ENCODE measurements around the gene CPE. TPM values are rescaled to one million over a fixed set of nuclear protein-coding genes. Genes with fewer than 3 reads are reported as not detected.

CPE gene
- total RNA-seq, 1 experiment from 2014 or later: 0.92 TPM

GRCh38 chr4:165379678-165380064, 863 bp downstream of the CPE start:
- no peaks in the 10 kb centered on the region for H3K4me1 ChIP-seq (ENCODE audit: control insufficient read depth, insufficient read depth, low read length)
- no peaks in the 10 kb centered on the region for H3K9me3 ChIP-seq (ENCODE audit: control insufficient read depth, insufficient read depth, low read depth, low read length)
- ATAC-seq (no peak), DNase-seq (ENCODE audit: low read depth, low spot score) (no peak)
- TF ChIP-seq CTCF (IDR thresholded peaks at IDR 0.05) (no peak), SIN3A (IDR thresholded peaks at IDR 0.05; ENCODE audit: borderline replicate concordance, insufficient read depth, low read depth, low read length) (no peak), REST (IDR thresholded peaks at IDR 0.05; ENCODE audit: insufficient read depth in 1 of 2, low read depth in 2 of 2, low read length in 1 of 2) (no peak), TCF7L2 (IDR thresholded peaks at IDR 0.05; ENCODE audit: low read depth, low read length) (no peak), POLR2AphosphoS5 (IDR thresholded peaks at IDR 0.05; ENCODE audit: low read depth, low read length) (no peak)
- BruUV-seq (replicated peaks): no TSS peak
- intact Hi-C loops (cut with micrococcal nuclease; ENCODE audit: unreplicated experiment) (no loop called here), in situ Hi-C loops (cut with HindIII; ENCODE audit: low pct_unique_long_range_greater_than_20kb, low sequenced_read_pairs) (no loop called here)
- CTCF ChIA-PET: no interaction called here
- no peak overlapping the region; a peak in 1 of 4 replicates for H3K4me3 ChIP-seq (ENCODE audit: low read depth in 2 of 2, low read length in 2 of 2)
- POLR2A ChIA-PET: no interaction called here
- H3K27ac ChIP-seq (ENCODE audit: low read length): no peak overlapping the region
- H3K27me3 ChIP-seq (ENCODE audit: control insufficient read depth, insufficient read depth, low read length): peaks cover 14% of the 10 kb centered on the region
- H3K36me3 ChIP-seq (ENCODE audit: control insufficient read depth, insufficient read depth, low read length): no peaks in the 10 kb centered on the region

GRCh38 chr4:165380805-165381204, 2.0 kb downstream of the CPE start:
- H3K27ac ChIP-seq (ENCODE audit: low read length): no peak overlapping the region
- intact Hi-C loops (cut with micrococcal nuclease; ENCODE audit: unreplicated experiment) (no loop called here), in situ Hi-C loops (cut with HindIII; ENCODE audit: low pct_unique_long_range_greater_than_20kb, low sequenced_read_pairs) (no loop called here)
- ATAC-seq (no peak), DNase-seq (ENCODE audit: low read depth, low spot score) (no peak)
- H3K36me3 ChIP-seq (ENCODE audit: control insufficient read depth, insufficient read depth, low read length): no peaks in the 10 kb centered on the region
- no peak for TF ChIP-seq POLR2AphosphoS5 (IDR thresholded peaks at IDR 0.05; ENCODE audit: low read depth, low read length)
- no peak for TF ChIP-seq CTCF (IDR thresholded peaks at IDR 0.05)
- no peak for TF ChIP-seq SIN3A (IDR thresholded peaks at IDR 0.05; ENCODE audit: borderline replicate concordance, insufficient read depth, low read depth, low read length)
- no peaks in the 10 kb centered on the region for H3K9me3 ChIP-seq (ENCODE audit: control insufficient read depth, insufficient read depth, low read depth, low read length)
- H3K4me3 ChIP-seq (ENCODE audit: low read depth in 2 of 2, low read length in 2 of 2): no peak overlapping the region
- H3K4me1 ChIP-seq (ENCODE audit: control insufficient read depth, insufficient read depth, low read length): no peaks in the 10 kb centered on the region
- CTCF ChIA-PET: no interaction called here
- H3K27me3 ChIP-seq (ENCODE audit: control insufficient read depth, insufficient read depth, low read length): peaks cover 14% of the 10 kb centered on the region
- POLR2A ChIA-PET: no interaction called here
- no TSS peak for BruUV-seq (replicated peaks)

All from Panc1 (cell line).